GM12878 (cell line): ENCODE measurements around the gene DYNC1LI1. TPM values are rescaled to one million over a fixed set of nuclear protein-coding genes. Genes with fewer than 3 reads are reported as not detected.

ENCODE experiments used
- ATAC-seq: fragments of 200-7000 bp; cut with Tn5 transposase; 3 replicates; pipeline ENCODE4 v1.9.1; 2020; ENCODE audit warnings: mild to moderate bottlenecking, moderate library complexity
- BruUV-seq: library from RNA; stranded (reverse); fragments of 400-500 nt; replicated peaks from 2 replicates; lab custom pipeline; 2021; lab: Mats Ljungman, UMichigan
- CTCF ChIA-PET: fragments of 300-600 bp; sonication (Branson Sonifier 250); formaldehyde crosslinking; extraction: SDS; loops from one replicate; lab custom pipeline; 2021; ENCODE audit warnings: inconsistent platforms; lab: Yijun Ruan, JAX
- POLR2A ChIA-PET: fragments of 350-600 bp; formaldehyde crosslinking; extraction: SDS; loops from one replicate; lab custom pipeline; 2021; ENCODE audit warnings: inconsistent platforms; lab: Charles Lee
- RAD21 ChIA-PET: fragments of 300-600 bp; sonication (Branson Sonifier 250); formaldehyde crosslinking; loops from one replicate; lab custom pipeline; 2023; ENCODE audit warnings: antibody characterized with exemption; ENCODE audit not compliant: unreplicated experiment; lab: Charles Lee
- SMC1A ChIA-PET: fragments of 300-600 bp; sonication (Branson Sonifier 250); formaldehyde crosslinking; loops from one replicate; lab custom pipeline; 2023; ENCODE audit not compliant: unreplicated experiment, uncharacterized antibody; lab: Charles Lee
- DNase-seq: peaks from one replicate; pipeline ENCODE4 v3.0.0-alpha.2; 2011; ENCODE audit warnings: low read depth, low spot score
- FAIRE-seq: peaks from 3 replicates; lab custom pipeline; 2011; peaks lifted over from hg19 to GRCh38; lab: Jason Lieb, UNC
- H2AFZ ChIP-seq: 2 replicates; pipeline ENCODE4 v1.6.0; 2011; ENCODE audit warnings: low read depth, low read length, control low read depth; ENCODE audit not compliant: control insufficient read depth
- H3K27ac ChIP-seq: 2 replicates; pipeline ENCODE4 v1.5.1; 2011; ENCODE audit warnings: control low read depth; ENCODE audit not compliant: control insufficient read depth, insufficient read depth
- H3K27me3 ChIP-seq, 2 experiments: replicated peaks in 1 of 2; 2 replicates each; pipeline versions ENCODE4 v1.6.0 to v1.6.1; 2011; ENCODE audit warnings: low read length in 1 of 2; ENCODE audit not compliant: control insufficient read depth in 2 of 2, insufficient read depth in 2 of 2
- H3K36me3 ChIP-seq, 2 experiments: 2 replicates each; pipeline ENCODE4 v1.5.1; 2011; ENCODE audit warnings: low read length in 1 of 2; ENCODE audit not compliant: control insufficient read depth in 2 of 2, insufficient read depth in 2 of 2
- H3K4me1 ChIP-seq: 2 replicates; pipeline ENCODE4 v1.6.1; 2011; ENCODE audit warnings: mild to moderate bottlenecking, low read length, moderate library complexity, mixed read lengths; ENCODE audit not compliant: control insufficient read depth, insufficient read depth
- H3K4me2 ChIP-seq: 2 replicates; pipeline ENCODE4 v1.6.0; 2011; ENCODE audit warnings: control low read depth; ENCODE audit not compliant: control insufficient read depth, insufficient read depth
- H3K4me3 ChIP-seq: fragments of 200-600 bp; sonication (generic); 2 replicates; pipeline ENCODE4 v1.5.1; 2016
- H3K79me2 ChIP-seq: 2 replicates; pipeline ENCODE4 v1.6.0; 2011; ENCODE audit warnings: low read length; ENCODE audit not compliant: control insufficient read depth, insufficient read depth
- H3K9ac ChIP-seq: 2 replicates; pipeline ENCODE4 v1.8.0; 2011; ENCODE audit warnings: low read length, control low read depth, mixed read lengths; ENCODE audit not compliant: control insufficient read depth, insufficient read depth
- H3K9me3 ChIP-seq: replicated peaks from 3 replicates; pipeline ENCODE4 v1.5.1; 2011; ENCODE audit warnings: mild to moderate bottlenecking, low read length; ENCODE audit not compliant: control insufficient read depth, insufficient read depth
- H4K20me1 ChIP-seq: 2 replicates; pipeline ENCODE4 v1.6.0; 2011; ENCODE audit not compliant: control insufficient read depth, insufficient read depth
- BCL11A ChIP-seq: IDR thresholded peaks from 2 replicates; pipeline ENCODE4 v1.6.1; 2011; ENCODE audit warnings: low read depth, low read length
- CEBPZ ChIP-seq: fragments of 150-350 bp; IDR thresholded peaks from 2 replicates; pipeline ENCODE4 v1.6.1; 2016; ENCODE audit warnings: low read depth, low read length
- CREB1 ChIP-seq: IDR thresholded peaks from 2 replicates; pipeline ENCODE4 v1.6.1; 2012; ENCODE audit warnings: low read depth, mild to moderate bottlenecking, inconsistent platforms
- CTCF ChIP-seq, 3 experiments: IDR thresholded peaks in 2 of 3; conservative IDR thresholded peaks in 1 of 3; 2 replicates each; pipeline ENCODE4 v1.5.1; 2011; ENCODE audit warnings: low read depth in 3 of 3, low read length in 3 of 3, mild to moderate bottlenecking in 3 of 3, control low read depth in 2 of 3, moderate library complexity in 2 of 3, inconsistent platforms in 1 of 3, mixed read lengths in 1 of 3; ENCODE audit not compliant: control insufficient read depth in 2 of 3, insufficient read depth in 1 of 3; ENCODE audit errors: extremely low read depth in 1 of 3
- FOXM1 ChIP-seq: IDR thresholded peaks from 2 replicates; pipeline ENCODE4 v1.6.1; 2012; ENCODE audit warnings: low read depth, mild to moderate bottlenecking, inconsistent platforms, low read length, moderate library complexity
- KAT2A ChIP-seq: conservative IDR thresholded peaks from 2 replicates; pipeline ENCODE4 v1.6.1; 2011; ENCODE audit warnings: low read depth, low read length; ENCODE audit not compliant: control insufficient read depth
- MTA2 ChIP-seq: fragments of 450-650 bp; IDR thresholded peaks from 2 replicates; pipeline ENCODE4 v1.6.1; 2016; ENCODE audit warnings: low read depth, mild to moderate bottlenecking, moderate library complexity
- NRF1 ChIP-seq: conservative IDR thresholded peaks from 2 replicates; pipeline ENCODE4 v1.6.1; 2011; ENCODE audit warnings: mild to moderate bottlenecking, low read depth, low read length, improper control_type of control experiment
- POU2F2 ChIP-seq: IDR thresholded peaks from 3 replicates; pipeline ENCODE4 v1.6.1; 2011; ENCODE audit warnings: low read depth, mild to moderate bottlenecking, low read length, borderline replicate concordance
- RAD21 ChIP-seq: IDR thresholded peaks from 2 replicates; pipeline ENCODE4 v1.6.1; 2011; ENCODE audit warnings: mild to moderate bottlenecking, low read depth, low read length, moderate library complexity; ENCODE audit not compliant: insufficient read depth
- RUNX3 ChIP-seq: IDR thresholded peaks from 2 replicates; pipeline ENCODE4 v1.6.1; 2012; ENCODE audit warnings: low read length, inconsistent platforms
- ZNF217 ChIP-seq: fragments of 450-650 bp; IDR thresholded peaks from 2 replicates; pipeline ENCODE4 v1.6.1; 2017; ENCODE audit warnings: antibody characterized with exemption, mild to moderate bottlenecking
- ZNF274 ChIP-seq: IDR thresholded peaks from one replicate; pipeline ENCODE4 v1.8.0; 2011; ENCODE audit not compliant: insufficient read length, insufficient read depth
- WGBS: methylation state at CpG from one replicate; pipeline ENCODE4 v1.1.6; 2016; ENCODE audit warnings: low lambda C conversion rate; ENCODE audit not compliant: insufficient replicate concordance, insufficient coverage; ENCODE audit errors: missing lambda C conversion rate; 5-methylcytosine and 5-hydroxymethylcytosine counted together
- in situ Hi-C: fragments of 300-500 bp; cut with MboI; formaldehyde crosslinking; loops from 9 replicates; pipeline ENCODE4 v1.14.3; 2018; ENCODE audit warnings: mixed read lengths
- intact Hi-C: fragments of 100-400 bp; cut with micrococcal nuclease; formaldehyde crosslinking; loops from one replicate; pipeline ENCODE4 v1.14.2; 2022; ENCODE audit not compliant: unreplicated experiment
- polyA plus RNA-seq, 11 experiments: library from polyadenylated mRNA; depleted of rRNA in 4 of 11; unstranded in 6 of 11; stranded (reverse) in 5 of 11; fragments of >200 nt; fragmentation: Nextera tagmentation in 4 of 11; fragmentation: Illumina TruSeq in 1 of 11; extraction: Ambion mirVana in 4 of 11; extraction: Trizol in 1 of 11; gene quantifications; 1 replicate in 1 of 11; 2 replicates in 10 of 11; pipeline versions ENCODE4 v1.2.1 to v1.2.3, GENCODE V29; 2011 to 2016; ENCODE audit warnings: inconsistent platforms in 2 of 11, missing spikeins in 2 of 11, low read depth in 1 of 11
- total RNA-seq, 4 experiments: library from RNA; depleted of rRNA in 3 of 4; stranded (reverse); fragments of >200 nt in 3 of 4; fragmentation: Illumina TruSeq in 1 of 4; extraction: Trizol in 1 of 4; gene quantifications; 2 replicates each; pipeline versions ENCODE4 v1.2.1 to v1.2.3, GENCODE V29; 2013 to 2021
- TF ChIP-seq, protein P1 (sequence below): fragments of 450-650 bp; IDR thresholded peaks from 2 replicates; pipeline ENCODE4 v1.6.1; 2017; ENCODE audit warnings: mild to moderate bottlenecking, moderate library complexity

Gene DYNC1LI1
- total and polyA plus RNA-seq, 10 of the 15 experiments (the other 5 are each of a cell fraction or from before 2014, with no cell fraction given) = 11.5 to 51.7 (median 32.0) TPM

- ChIA-PET RAD21 (interaction anchor here (1.3 to 2.2 kb wide), 3 partner anchors 81 to 159 kb away, joined by 6 to 10 read pairs (median 8); no protein-coding TSS in a partner anchor), POLR2A (interaction anchor here (1.1 kb wide), 1 partner anchor 61 kb away, joined by 4 read pairs; no protein-coding TSS in a partner anchor), CTCF (interaction anchor here (1.4 kb wide), 1 partner anchor 81 kb away, joined by 4 read pairs; no protein-coding TSS in a partner anchor), SMC1A (interaction anchor here (1.2 to 1.3 kb wide), 3 partner anchors 11 to 153 kb away, joined by 3 to 4 read pairs (median 4); no protein-coding TSS in a partner anchor)
- DNase-seq = no peak
- no peaks in the 10 kb centered on the region for H4K20me1 ChIP-seq
- intact Hi-C loops = no loop called here
- no peak overlapping the region for H3K27ac ChIP-seq
- H2AFZ ChIP-seq = no peak overlapping the region
- WGBS = 76% methylated on average over 7 of the region's 7 CpGs
- in situ Hi-C loops = loop anchor here (5.0 to 10.0 kb wide), 3 partner anchors 159 to 576 kb away; no protein-coding TSS in a partner anchor
- H3K79me2 ChIP-seq = no peaks in the 10 kb centered on the region
- H3K9me3 ChIP-seq = no peaks in the 10 kb centered on the region
- FAIRE-seq = no peak
- H3K36me3 ChIP-seq = no peaks in the 10 kb centered on the region
- BruUV-seq = no TSS peak
- no peak overlapping the region for H3K9ac ChIP-seq
- ATAC-seq = no peak
- no peak overlapping the region for H3K4me3 ChIP-seq
- H3K4me2 ChIP-seq = no peak overlapping the region
- H3K4me1 ChIP-seq = no peaks in the 10 kb centered on the region
- H3K27me3 ChIP-seq = no peaks in the 10 kb centered on the region
- TF ChIP-seq BCL11A (no peak), ZNF274 (no peak), CREB1 (no peak), ZNF217 (no peak), MTA2 (no peak), KAT2A (no peak), NRF1 (no peak), CTCF (IDR thresholded peaks at IDR 0.05 in 2 of 3, conservative IDR thresholded peaks at IDR 0.05 in 1 of 3; ENCODE audit: control insufficient read depth in 2 of 3, extremely low read depth in 1 of 3, insufficient read depth in 1 of 3, low read depth in 3 of 3, low read length in 3 of 3) (no peak), CEBPZ (no peak), FOXM1 (no peak), POU2F2 (no peak), RAD21 (no peak), RUNX3 (no peak)
- TF ChIP-seq, protein P1, sequence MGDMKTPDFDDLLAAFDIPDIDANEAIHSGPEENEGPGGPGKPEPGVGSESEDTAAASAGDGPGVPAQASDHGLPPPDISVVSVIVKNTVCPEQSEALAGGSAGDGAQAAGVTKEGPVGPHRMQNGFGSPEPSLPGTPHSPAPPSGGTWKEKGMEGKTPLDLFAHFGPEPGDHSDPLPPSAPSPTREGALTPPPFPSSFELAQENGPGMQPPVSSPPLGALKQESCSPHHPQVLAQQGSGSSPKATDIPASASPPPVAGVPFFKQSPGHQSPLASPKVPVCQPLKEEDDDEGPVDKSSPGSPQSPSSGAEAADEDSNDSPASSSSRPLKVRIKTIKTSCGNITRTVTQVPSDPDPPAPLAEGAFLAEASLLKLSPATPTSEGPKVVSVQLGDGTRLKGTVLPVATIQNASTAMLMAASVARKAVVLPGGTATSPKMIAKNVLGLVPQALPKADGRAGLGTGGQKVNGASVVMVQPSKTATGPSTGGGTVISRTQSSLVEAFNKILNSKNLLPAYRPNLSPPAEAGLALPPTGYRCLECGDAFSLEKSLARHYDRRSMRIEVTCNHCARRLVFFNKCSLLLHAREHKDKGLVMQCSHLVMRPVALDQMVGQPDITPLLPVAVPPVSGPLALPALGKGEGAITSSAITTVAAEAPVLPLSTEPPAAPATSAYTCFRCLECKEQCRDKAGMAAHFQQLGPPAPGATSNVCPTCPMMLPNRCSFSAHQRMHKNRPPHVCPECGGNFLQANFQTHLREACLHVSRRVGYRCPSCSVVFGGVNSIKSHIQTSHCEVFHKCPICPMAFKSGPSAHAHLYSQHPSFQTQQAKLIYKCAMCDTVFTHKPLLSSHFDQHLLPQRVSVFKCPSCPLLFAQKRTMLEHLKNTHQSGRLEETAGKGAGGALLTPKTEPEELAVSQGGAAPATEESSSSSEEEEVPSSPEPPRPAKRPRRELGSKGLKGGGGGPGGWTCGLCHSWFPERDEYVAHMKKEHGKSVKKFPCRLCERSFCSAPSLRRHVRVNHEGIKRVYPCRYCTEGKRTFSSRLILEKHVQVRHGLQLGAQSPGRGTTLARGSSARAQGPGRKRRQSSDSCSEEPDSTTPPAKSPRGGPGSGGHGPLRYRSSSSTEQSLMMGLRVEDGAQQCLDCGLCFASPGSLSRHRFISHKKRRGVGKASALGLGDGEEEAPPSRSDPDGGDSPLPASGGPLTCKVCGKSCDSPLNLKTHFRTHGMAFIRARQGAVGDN = no peak
Observed at GRCh38 chr3:32508711-32509110, 61.9 kb downstream of the DYNC1LI1 start.
